Activated T-cell treated with anti-CD3 and anti-CD28 coated beads, Interleukin-2, amount 50 U/mL, for 4 hours (primary cell): ENCODE measurements around the gene KATNIP. TPM values are rescaled to one million over a fixed set of nuclear protein-coding genes. Genes with fewer than 3 reads are reported as not detected.

Experiments
- ATAC-seq, 2 donors: fragments of 200-7000 bp; cut with Tn5 transposase; one replicate each; pipeline ENCODE4 v1.10.0; 2021
- DNase-seq: peaks from one replicate; pipeline ENCODE4 v3.0.0-alpha.2; 2020
- H3K27me3 Mint-ChIP-seq: one replicate; pipeline ENCODE4 v1.8.0; 2021; ENCODE audit warnings: low read depth, mixed read lengths
- H3K36me3 Mint-ChIP-seq: one replicate; pipeline ENCODE4 v1.8.0; 2022; ENCODE audit warnings: mixed read lengths; ENCODE audit not compliant: insufficient read depth
- H3K4me1 Mint-ChIP-seq: one replicate; pipeline ENCODE4 v1.8.0; 2021; ENCODE audit warnings: low read depth, mixed read lengths
- H3K4me3 Mint-ChIP-seq: one replicate; pipeline ENCODE4 v1.8.0; 2021; ENCODE audit warnings: mild to moderate bottlenecking, moderate library complexity, mixed read lengths
- H3K9me3 Mint-ChIP-seq: one replicate; pipeline ENCODE4 v1.8.0; 2021; ENCODE audit warnings: mixed read lengths
- total RNA-seq, 3 donors: library from RNA; stranded (reverse); gene quantifications; one replicate each; pipeline ENCODE4 v1.2.1, GENCODE V29; 2021

Gene KATNIP
- total RNA-seq, 3 donors from 2014 or later: 10.7 to 13.5 (median 11.7) TPM

DNA sequence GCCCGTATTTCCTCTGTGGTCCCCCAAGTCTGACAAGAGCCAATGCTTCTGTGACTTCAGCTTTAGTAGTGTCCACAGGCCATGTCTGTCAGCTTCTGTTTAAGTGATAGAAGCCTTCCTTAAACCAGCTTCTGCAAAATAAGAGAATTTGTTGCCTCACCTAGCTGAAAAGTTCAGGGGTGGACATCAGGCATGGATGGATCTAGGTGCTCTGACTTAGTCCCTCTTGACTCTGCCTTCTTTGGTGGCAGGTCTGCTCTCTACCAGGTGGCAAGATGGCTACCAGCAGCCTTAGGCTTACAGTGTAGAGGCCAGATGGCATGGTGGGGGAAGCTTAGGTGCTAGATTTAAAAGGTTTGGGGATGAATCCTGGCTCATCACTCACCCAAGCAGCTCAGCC is 33.7 kb downstream of the KATNIP start:
- peaks cover 3% of the 10 kb centered on the region for H3K4me1 Mint-ChIP-seq
- DNase-seq (no peak), ATAC-seq (no peak)
- no peaks in the 10 kb centered on the region for H3K27me3 Mint-ChIP-seq
- H3K4me3 Mint-ChIP-seq: no peak overlapping the region
- peaks cover 38% of the 10 kb centered on the region for H3K36me3 Mint-ChIP-seq
- no peaks in the 10 kb centered on the region for H3K9me3 Mint-ChIP-seq

DNA sequence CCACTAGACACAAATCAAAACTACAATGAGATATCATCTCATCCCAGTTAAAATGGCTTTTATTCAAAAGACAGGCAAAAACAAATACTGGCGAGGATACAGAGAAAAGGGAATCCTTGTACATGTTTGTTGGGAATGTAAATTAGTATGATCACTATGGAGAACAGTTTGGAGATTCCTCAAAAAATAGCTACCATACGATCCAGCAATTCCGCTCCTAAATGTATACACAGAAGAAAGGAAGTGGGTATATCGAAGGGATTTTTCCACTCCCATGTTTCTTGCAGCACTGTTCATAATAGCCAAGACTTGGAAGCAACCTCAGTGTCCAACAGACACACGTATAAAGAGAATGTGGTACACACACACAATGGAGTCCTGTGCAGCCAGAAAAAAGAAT is 35.3 kb downstream of the KATNIP start:
- DNase-seq (no peak), ATAC-seq (no peak)
- Mint-ChIP-seq H3K27me3 (no peaks in the 10 kb centered on the region), H3K4me3 (no peak overlapping the region), H3K36me3 (peaks cover 39% of the 10 kb centered on the region), H3K4me1 (no peaks in the 10 kb centered on the region), H3K9me3 (no peaks in the 10 kb centered on the region)

DNA sequence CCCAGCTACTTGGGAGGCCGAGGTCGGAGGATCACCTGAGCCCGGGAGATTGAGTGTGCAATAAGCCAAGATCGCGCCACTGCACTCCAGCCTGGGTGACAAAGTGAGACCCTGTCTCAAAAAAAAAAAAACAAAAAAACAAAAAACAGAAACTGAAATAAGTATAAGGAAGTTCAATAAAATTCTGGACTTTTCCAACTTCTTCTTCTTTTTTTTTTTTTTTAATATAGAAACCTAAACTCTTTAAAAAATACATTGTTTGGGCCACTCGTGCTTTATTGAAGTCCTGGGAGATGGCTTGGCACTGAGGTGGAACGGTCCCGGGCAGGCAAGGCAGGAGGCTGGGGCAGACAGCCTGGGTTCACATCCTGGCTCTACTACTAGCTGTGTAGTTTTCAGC is 36.8 kb downstream of the KATNIP start:
- Mint-ChIP-seq H3K27me3 (no peaks in the 10 kb centered on the region), H3K9me3 (no peaks in the 10 kb centered on the region), H3K4me3 (no peak overlapping the region), H3K4me1 (no peaks in the 10 kb centered on the region), H3K36me3 (peaks cover 32% of the 10 kb centered on the region)
- no peak for ATAC-seq
- DNase-seq: no peak

DNA sequence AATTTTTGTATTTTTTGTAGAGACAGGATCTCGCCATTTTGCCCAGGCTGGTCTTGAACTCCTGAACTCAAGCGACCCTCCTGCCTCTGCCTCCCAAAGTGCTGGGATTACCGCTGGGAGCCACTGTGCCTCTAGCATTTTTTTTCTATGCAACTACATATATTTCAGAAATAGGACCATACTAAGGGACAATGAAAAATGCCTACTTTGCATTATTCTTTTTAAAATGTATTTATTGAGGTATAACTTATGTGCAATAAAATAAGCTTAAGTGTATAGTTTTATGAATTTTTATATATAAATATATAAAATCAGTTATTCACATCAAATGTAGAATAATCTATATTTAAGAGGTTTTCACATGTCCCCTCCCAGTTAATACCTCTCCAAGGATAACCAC is 38.1 kb downstream of the KATNIP start:
- ATAC-seq (no peak), DNase-seq (no peak)
- no peaks in the 10 kb centered on the region for H3K27me3 Mint-ChIP-seq
- H3K9me3 Mint-ChIP-seq: no peaks in the 10 kb centered on the region
- peaks cover 28% of the 10 kb centered on the region for H3K36me3 Mint-ChIP-seq
- H3K4me1 Mint-ChIP-seq: no peaks in the 10 kb centered on the region
- H3K4me3 Mint-ChIP-seq: no peak overlapping the region

DNA sequence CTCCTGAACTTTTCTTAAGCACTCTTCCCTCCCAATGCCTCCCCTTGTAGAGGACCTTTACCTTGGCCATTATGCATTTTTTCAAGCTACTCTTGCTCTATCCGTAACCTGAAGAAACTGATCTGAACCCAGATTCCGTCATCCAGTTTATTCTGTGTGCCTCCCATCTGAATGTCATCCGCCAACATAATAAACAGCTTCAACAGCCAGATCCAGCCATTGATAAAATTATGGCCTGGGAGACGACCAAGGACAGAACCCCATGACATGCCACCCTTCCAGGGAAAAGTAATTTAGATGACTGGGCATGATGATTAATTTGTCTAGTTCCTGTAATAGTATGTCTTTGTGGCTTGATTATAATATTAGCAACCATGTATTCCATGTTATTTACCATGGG is 41.9 kb downstream of the KATNIP start:
- Mint-ChIP-seq H3K36me3 (peaks cover 14% of the 10 kb centered on the region), H3K4me1 (no peaks in the 10 kb centered on the region), H3K9me3 (no peaks in the 10 kb centered on the region), H3K4me3 (no peak overlapping the region), H3K27me3 (no peaks in the 10 kb centered on the region)
- DNase-seq (no peak), ATAC-seq (no peak)

DNA sequence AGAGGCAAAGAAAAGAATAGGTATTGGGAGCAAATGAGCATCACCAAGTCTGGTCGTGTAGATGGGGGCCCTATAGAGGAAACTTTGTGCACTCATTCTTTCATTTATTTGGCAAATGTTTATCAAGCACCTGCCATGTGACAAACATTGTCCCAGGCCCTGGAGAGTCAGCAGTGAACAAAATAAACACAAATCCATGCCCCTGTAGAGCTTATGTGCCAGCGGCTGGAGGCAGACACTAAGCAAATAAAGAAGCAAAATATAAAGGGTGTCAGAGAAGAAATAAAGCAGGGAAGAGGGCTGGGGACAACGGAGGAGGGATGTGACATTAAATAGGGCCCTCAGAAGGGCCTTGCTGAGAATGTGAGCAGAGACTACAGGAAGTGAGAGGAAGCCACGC is 45.5 kb downstream of the KATNIP start:
- ATAC-seq: no peak
- Mint-ChIP-seq H3K4me1 (no peaks in the 10 kb centered on the region), H3K36me3 (peaks cover 11% of the 10 kb centered on the region), H3K4me3 (no peak overlapping the region), H3K9me3 (no peaks in the 10 kb centered on the region), H3K27me3 (no peaks in the 10 kb centered on the region)
- no peak for DNase-seq

DNA sequence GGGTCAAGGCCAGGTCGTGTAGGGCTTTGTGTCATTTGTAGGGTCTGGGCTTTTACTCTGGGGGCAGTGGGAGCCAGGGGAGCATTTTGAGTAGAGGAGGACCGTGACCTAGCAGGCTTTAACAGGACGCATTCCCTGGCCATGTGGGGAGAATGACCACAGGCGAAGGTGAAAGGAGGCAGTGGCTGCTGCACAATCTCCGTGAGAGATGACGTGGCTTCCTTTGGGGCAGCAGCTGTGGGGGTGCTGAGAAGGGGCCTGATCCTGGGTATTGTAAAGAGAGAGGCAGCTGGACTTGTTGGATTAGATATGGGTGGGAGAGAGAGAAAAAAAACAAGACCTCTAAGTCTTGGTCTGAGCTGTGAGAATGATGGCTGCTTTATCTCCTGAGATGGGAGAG is 46.0 kb downstream of the KATNIP start:
- Mint-ChIP-seq H3K4me3 (no peak overlapping the region), H3K27me3 (no peaks in the 10 kb centered on the region), H3K4me1 (no peaks in the 10 kb centered on the region), H3K36me3 (peaks cover 8% of the 10 kb centered on the region), H3K9me3 (no peaks in the 10 kb centered on the region)
- ATAC-seq (no peak), DNase-seq (no peak)

DNA sequence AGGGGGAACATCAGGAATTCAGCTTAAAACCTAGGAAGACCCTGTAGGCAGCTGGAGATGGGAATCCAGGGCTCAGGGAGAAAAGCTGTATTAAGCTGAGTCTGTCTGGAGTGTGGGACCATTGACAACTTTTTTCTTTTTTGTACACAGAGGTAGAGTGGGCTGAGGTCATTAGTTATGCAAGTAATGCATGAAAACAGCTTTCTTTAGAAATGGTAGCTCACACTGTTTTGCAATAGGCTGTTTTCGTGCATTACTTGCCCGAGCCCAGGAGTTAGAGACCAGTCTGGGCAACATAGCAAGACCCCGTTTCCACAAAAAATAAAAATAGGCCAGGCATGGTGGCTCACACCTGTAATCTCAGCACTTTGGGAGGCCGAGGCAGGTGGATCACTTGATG is 46.5 kb downstream of the KATNIP start:
- Mint-ChIP-seq H3K36me3 (peaks cover 8% of the 10 kb centered on the region), H3K4me1 (no peaks in the 10 kb centered on the region), H3K9me3 (no peaks in the 10 kb centered on the region), H3K27me3 (no peaks in the 10 kb centered on the region), H3K4me3 (no peak overlapping the region)
- DNase-seq (no peak), ATAC-seq (no peak)

DNA sequence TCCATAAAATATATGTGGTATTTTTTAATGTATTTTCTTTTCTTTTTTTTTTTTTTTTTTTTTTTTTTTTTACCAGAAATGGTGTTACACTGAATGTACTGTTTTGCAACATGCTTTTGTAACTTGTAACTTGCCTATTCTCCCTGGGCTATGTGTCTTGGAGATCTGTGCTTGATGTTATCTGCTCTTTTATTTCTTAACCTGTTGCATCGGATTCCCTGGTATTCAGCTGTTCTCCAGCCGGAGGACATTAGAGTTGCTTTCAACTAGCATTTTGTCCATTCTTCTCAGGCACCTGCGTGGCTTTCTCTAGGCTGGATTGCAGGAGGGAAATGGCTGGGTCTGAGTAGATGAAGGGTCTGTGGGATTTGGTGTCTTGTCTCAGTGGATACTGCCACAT is 47.4 kb downstream of the KATNIP start:
- Mint-ChIP-seq H3K4me1 (no peaks in the 10 kb centered on the region), H3K4me3 (no peak overlapping the region), H3K27me3 (no peaks in the 10 kb centered on the region), H3K36me3 (peaks cover 4% of the 10 kb centered on the region), H3K9me3 (no peaks in the 10 kb centered on the region)
- DNase-seq (no peak), ATAC-seq (no peak)

DNA sequence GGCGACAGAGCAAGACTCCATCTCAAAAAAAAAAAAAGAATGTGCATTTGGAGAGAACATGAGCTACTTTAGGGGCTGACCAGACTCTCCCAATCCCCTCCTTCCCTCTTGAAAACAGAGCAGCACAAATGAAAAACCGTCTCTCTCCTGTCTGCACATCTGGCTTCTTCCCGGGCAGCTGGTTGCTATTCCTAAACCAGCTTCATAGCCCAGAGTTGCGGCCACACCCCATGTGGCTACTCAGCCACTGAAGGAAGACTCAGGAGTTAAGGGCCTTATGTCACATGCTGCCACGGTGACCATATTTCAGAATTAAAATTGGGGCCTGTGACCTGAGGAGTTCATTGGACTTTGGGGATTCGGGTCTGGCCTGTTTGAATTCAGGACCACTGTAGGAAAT is 48.3 kb downstream of the KATNIP start:
- H3K9me3 Mint-ChIP-seq: no peaks in the 10 kb centered on the region
- H3K36me3 Mint-ChIP-seq: peaks cover 4% of the 10 kb centered on the region
- no peaks in the 10 kb centered on the region for H3K27me3 Mint-ChIP-seq
- no peak for ATAC-seq
- no peaks in the 10 kb centered on the region for H3K4me1 Mint-ChIP-seq
- DNase-seq: no peak
- no peak overlapping the region for H3K4me3 Mint-ChIP-seq

DNA sequence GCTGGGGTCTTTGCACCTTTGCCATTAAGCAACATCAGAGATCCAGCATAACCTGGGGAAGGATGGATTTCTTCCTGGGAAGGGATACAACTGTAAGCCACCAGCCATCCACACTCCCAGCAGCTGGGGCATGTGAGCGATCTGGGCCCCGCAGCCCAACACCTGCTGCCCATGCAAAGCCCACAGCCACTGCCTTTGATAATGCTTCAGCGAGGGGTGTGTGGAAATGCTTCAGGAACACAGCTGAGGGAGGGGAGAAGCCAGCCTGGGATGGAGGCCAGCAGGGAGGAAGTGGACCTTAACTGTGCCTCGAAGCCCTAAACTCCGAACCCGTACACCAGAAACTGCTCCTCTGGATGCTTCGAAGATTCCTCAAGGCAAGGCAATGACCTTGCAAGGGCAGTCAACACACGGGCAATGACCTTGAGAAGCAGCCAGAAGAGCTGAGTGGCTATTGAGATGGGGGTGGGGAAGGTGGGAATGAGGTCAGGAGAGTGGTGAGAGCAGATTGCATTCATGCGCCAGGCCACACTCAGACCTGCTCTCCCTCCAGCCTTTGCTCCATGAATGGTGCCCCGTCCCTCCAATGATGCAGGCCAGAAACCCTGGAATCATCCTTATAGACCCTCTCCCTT is 49.1 kb downstream of the KATNIP start:
- no peaks in the 10 kb centered on the region for H3K9me3 Mint-ChIP-seq
- no peak for DNase-seq
- ATAC-seq: no peak
- H3K27me3 Mint-ChIP-seq: no peaks in the 10 kb centered on the region
- H3K4me3 Mint-ChIP-seq: no peak overlapping the region
- peaks cover 4% of the 10 kb centered on the region for H3K36me3 Mint-ChIP-seq
- H3K4me1 Mint-ChIP-seq: no peaks in the 10 kb centered on the region

DNA sequence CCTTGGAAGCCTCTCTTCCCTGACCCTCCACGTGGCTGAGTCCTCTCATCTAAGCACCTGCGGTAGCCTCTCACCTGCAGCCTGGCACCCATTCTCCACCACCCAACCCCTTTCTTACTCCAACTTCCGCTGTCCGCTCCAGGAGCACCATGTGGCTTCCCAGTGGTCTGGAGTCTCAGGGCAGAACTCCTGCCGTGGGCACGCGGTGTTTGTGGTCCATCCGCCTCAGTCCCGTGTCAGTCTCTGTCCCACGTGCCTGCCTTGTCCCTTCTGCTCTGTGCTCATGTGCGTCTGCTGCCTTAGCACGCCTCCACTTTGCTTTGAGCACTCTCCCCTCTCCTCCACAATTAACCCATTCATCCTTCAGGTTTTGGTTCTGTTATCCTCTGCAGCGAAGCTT is 49.7 kb downstream of the KATNIP start:
- H3K9me3 Mint-ChIP-seq: no peaks in the 10 kb centered on the region
- no peaks in the 10 kb centered on the region for H3K4me1 Mint-ChIP-seq
- no peak for ATAC-seq
- H3K4me3 Mint-ChIP-seq: no peak overlapping the region
- H3K36me3 Mint-ChIP-seq: peaks cover 5% of the 10 kb centered on the region
- H3K27me3 Mint-ChIP-seq: no peaks in the 10 kb centered on the region
- DNase-seq: no peak

Other genes starting within 250 kb of the KATNIP start
- gene IL4R, start 236.2 kb upstream of the KATNIP start, total RNA-seq: 100 to 1,000 TPM; 110 to 143 (median 140) TPM
- 10 to 100 TPM; 90.7 to 94.9 (median 91.4) TPM for gene IL21R, start 148.0 kb upstream of the KATNIP start, total RNA-seq
- gene GTF3C1, start 231 bp upstream of the KATNIP start, total RNA-seq: 10 to 100 TPM; 56.6 to 68.1 (median 58.9) TPM